D721Med (cell line): ENCODE results near the gene EDN1.

Experiments used
- DNase-seq: peaks from one replicate; pipeline ENCODE4 v3.0.0; 2011; ENCODE audit warnings: low spot score; ENCODE audit not compliant: insufficient read length
- FAIRE-seq: peaks from 2 replicates; lab custom pipeline; 2011; peaks lifted over from hg19 to GRCh38; lab: Jason Lieb, UNC
- TF ChIP-seq, protein P1 (sequence below): IDR thresholded peaks from 2 replicates; pipeline ENCODE4 v1.5.1; 2012; ENCODE audit warnings: mild to moderate bottlenecking, control low read depth; ENCODE audit not compliant: insufficient read depth; ENCODE audit errors: missing control alignments

EDN1 gene

DNA sequence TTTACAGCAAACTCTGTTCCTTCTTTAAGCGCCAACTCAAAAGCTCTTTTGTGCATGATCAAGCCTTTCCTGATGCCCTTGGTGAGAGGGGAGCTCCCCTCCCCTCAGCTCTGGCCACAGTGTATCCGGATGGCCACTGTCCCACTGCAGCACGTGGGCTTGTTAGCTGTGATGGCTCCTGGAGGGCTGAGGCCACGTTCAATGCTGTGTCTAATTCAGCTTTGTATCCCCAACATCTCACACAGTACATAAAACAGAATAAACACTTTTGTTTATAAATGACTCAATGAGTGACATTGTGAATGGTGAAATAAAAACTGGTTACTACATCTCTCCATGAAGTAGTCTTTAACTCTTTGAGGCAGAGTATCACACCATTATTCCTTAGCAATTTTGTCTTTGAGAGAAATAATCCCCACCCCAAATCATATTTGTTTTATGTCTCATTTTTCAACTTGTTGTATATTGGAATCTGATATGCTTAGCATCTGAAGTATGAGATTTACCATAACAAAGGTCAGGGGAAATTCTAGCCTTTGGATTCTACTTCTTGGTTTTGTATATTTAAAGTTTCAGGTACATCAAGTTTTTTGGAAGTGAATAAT is 44.5 kb downstream of the EDN1 start:
- FAIRE-seq (no peak), DNase-seq (no peak)
- TF ChIP-seq, protein P1, sequence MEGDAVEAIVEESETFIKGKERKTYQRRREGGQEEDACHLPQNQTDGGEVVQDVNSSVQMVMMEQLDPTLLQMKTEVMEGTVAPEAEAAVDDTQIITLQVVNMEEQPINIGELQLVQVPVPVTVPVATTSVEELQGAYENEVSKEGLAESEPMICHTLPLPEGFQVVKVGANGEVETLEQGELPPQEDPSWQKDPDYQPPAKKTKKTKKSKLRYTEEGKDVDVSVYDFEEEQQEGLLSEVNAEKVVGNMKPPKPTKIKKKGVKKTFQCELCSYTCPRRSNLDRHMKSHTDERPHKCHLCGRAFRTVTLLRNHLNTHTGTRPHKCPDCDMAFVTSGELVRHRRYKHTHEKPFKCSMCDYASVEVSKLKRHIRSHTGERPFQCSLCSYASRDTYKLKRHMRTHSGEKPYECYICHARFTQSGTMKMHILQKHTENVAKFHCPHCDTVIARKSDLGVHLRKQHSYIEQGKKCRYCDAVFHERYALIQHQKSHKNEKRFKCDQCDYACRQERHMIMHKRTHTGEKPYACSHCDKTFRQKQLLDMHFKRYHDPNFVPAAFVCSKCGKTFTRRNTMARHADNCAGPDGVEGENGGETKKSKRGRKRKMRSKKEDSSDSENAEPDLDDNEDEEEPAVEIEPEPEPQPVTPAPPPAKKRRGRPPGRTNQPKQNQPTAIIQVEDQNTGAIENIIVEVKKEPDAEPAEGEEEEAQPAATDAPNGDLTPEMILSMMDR, result no peak

DNA sequence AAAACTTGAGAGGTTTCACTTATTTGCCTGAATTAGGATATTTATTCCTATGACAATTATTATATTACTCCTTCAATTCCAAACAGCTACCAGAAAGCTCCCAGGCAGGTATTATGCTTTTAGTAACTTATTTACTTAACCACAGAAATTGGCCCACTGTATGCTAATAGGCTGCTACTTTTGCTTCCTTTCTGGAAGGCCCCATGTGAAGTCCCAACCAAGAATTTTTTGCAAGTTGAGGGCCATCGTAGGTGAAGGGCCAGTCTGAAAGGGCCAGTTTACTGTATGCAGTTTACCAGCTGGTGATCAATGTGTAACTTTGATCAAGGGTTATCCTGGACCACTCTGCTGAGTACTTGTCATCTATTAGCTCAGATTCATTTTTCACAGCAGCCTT is 45.0 kb downstream of the EDN1 start:
- DNase-seq (no peak), FAIRE-seq (no peak)

DNA sequence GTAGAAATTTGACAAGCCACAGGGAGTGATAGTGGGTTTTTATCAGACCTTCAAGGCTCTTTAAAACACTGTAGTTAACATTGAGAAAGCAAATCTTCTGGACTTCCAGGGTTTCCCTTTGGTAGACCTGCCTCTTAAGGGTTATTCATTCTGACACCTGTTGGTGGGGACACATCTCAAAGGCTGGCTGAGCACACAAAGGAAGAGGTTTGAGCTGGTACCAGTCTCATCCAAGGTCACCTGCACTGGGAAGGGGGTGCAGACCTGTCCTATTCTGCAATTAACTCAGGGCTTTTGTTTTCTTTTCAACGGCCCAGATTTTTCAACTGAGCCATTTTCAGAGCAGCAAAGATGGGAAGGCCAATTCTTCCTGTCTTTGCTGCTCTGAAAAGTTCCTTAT is 45.6 kb downstream of the EDN1 start:
- DNase-seq (no peak), FAIRE-seq (no peak)
- TF ChIP-seq, protein P1, result no peak

More for the DNA sequence above, 45.0 kb downstream of the EDN1 start:
- TF ChIP-seq, protein P1, result no peak

DNA sequence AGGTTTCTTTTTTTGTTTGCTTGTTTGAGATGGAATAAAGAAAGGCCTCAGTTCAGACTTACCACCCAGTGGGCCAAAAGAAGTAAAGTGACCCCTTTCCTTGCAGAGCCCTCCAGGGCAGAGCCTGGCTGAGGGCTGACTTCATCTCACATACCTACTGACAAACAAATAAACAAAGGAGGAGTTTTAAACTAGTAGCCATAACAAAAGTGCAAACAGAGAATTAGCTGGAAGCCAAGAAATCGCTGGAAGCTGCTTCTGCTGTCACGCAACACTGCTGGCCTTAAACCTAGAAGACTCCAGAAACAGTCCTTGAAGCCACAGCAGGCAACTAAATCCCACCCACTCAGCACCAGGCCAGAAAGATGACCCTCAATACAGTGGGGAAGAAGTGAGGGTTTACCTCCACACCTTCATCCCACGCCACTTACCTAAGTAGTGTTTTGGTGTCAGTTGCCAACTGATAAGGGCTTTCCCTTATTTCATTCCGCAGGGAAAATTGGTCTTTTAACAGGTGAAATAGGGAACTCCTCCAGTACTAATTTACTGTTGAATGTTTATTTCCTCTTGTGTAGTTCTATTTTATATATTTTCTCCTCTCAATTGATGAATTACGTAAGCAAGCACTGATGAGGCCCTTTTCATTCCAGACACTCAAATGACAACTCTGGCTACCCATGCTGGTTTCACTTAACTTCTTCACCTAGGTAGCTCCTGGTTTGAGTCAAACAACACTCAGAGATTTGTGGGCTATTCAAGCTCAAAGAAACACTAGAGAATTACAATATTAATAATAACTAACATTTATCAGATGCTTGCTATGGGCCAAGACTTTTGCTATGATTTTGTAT is 46.2 kb downstream of the EDN1 start:
- no peak for FAIRE-seq

DNA sequence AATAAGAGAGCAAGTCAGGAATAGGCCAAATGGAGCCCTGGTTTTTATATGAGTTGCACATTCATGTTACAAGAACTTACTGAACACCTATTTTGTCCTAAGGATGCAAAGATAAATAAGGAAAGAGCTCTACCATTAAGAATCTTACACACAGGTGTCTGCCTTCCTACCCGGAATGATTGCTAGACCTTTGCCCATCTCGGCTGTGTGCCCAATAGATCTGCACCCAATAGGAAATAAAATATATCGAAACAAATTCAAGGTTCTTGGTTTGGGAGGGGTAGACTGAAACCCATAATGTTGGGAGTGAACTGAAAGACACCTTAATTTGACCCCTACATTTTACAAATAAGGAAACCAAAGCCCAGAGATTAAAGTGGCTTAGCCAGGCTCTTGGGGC is 48.9 kb downstream of the EDN1 start:
- FAIRE-seq, result no peak
- TF ChIP-seq, protein P1, result no peak
- DNase-seq, result no peak

More for the DNA sequence above, 46.2 kb downstream of the EDN1 start:
- TF ChIP-seq, protein P1, result no peak
- no peak for DNase-seq

DNA sequence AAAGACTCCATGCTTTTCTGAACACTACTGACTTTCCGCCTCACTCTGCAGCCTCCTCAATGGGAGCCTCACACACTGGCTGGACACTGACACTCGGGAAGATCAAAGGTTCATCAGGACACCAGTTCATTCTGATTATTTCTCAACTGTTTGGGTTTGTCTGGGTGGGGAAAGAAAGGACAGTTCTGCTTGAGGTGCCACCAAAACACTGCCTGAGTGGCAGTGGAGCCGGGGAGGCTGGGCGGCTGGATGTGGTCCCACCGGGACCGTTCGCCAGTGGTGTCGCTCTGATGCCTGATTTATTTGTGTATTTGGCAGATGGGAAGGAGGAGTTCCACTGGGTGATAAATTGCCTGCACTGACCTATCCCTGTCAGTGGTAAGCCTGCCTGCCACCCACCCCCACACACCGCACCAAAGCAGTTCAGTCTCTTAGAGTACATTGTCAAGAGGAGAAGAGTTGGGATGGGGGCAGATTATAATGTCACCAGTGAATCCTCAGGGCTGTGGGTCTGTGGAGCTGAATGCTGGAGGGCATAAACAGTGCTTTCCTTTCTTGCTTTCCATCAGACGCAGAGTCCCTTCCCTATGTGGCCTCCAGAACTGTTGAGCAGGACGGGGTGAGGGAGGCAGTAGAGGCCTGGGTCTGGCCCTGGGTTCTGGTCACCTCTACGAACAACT is 49.8 kb downstream of the EDN1 start:
- FAIRE-seq, result no peak
- TF ChIP-seq, protein P1, result no peak

More for the DNA sequence above, 49.8 kb downstream of the EDN1 start:
- no peak for DNase-seq
